Right ventricle myocardium inferior (tissue), 1 donor: ENCODE results near the gene ZNF626. TPM values are rescaled to one million over a fixed set of nuclear protein-coding genes. Genes with fewer than 3 reads are reported as not detected.

Experiments
- total RNA-seq: library from RNA; stranded (reverse); fragmentation: NEBNext Ultra II Directional; extraction: Animal tissue kit (Norgen Biotek cat#: 25700); gene quantifications from one replicate; pipeline ENCODE4 v1.2.1, GENCODE V29; 2021
- donor health status: DM: no; HTN: yes; CAD: no; lungs with severe emphysema.

Gene ZNF626
- total RNA-seq, 1 donor from 2014 or later, result 7.5 TPM

Other genes with a start within 250 kb of the ZNF626 start
- 6.0 TPM for gene ZNF737, start 95.8 kb downstream of the ZNF626 start, total RNA-seq
- gene ZNF66, start 114.7 kb upstream of the ZNF626 start, total RNA-seq, result 1.4 TPM